Activated naive CD4-positive, alpha-beta T cell (primary cell): ENCODE results near the gene PCSK6.
"Not testable (repeated sequence)": the region's sequence is repeated elsewhere in the genome, so short reads cannot be mapped to it uniquely, and the experiment has no call there.

Experiments
- DNase-seq, 4 experiments: peaks; one replicate each; lab custom pipeline; 2025; lab: John Stamatoyannopoulos, UW

Gene PCSK6

GRCh38 chr15:101376615-101377395 lies 112.7 kb downstream of the PCSK6 start:
- no peak for DNase-seq

GRCh38 chr15:101375006-101375405 lies 114.5 kb downstream of the PCSK6 start:
- not testable (repeated sequence) for DNase-seq

GRCh38 chr15:101374326-101374725 lies 115.2 kb downstream of the PCSK6 start:
- DNase-seq = no peak

- no peak for DNase-seq
Measured at GRCh38 chr15:101373577-101373976, 115.9 kb downstream of the PCSK6 start.

GRCh38 chr15:101372960-101373525 lies 116.5 kb downstream of the PCSK6 start:
- DNase-seq = no peak

- no peak for DNase-seq
Measured at GRCh38 chr15:101372149-101372577, 117.3 kb downstream of the PCSK6 start.

- no peak for DNase-seq
Measured at GRCh38 chr15:101371519-101371918, 118.0 kb downstream of the PCSK6 start.

- no peak for DNase-seq
Measured at GRCh38 chr15:101371081-101371480, 118.4 kb downstream of the PCSK6 start.

GRCh38 chr15:101370330-101371024 lies 119.0 kb downstream of the PCSK6 start:
- DNase-seq = no peak

- DNase-seq = no peak
Measured at GRCh38 chr15:101369676-101370075, 119.8 kb downstream of the PCSK6 start.

- no peak for DNase-seq
Measured at GRCh38 chr15:101368861-101369642, 120.5 kb downstream of the PCSK6 start.

- no peak for DNase-seq
Measured at GRCh38 chr15:101368086-101368780, 121.3 kb downstream of the PCSK6 start.

- no peak for DNase-seq
Measured at GRCh38 chr15:101366853-101367252, 122.7 kb downstream of the PCSK6 start.

- DNase-seq = no peak
Measured at GRCh38 chr15:101362986-101363566, 126.4 kb downstream of the PCSK6 start.

GRCh38 chr15:101362359-101362758 lies 127.1 kb downstream of the PCSK6 start:
- no peak for DNase-seq

- DNase-seq = no peak
Measured at GRCh38 chr15:101361418-101361817, 128.1 kb downstream of the PCSK6 start.

- no peak for DNase-seq
Measured at GRCh38 chr15:101359365-101359947, 130.1 kb downstream of the PCSK6 start.

GRCh38 chr15:101358895-101359294 lies 130.6 kb downstream of the PCSK6 start:
- DNase-seq = no peak

- no peak for DNase-seq
Measured at GRCh38 chr15:101357885-101358284, 131.6 kb downstream of the PCSK6 start.

- DNase-seq = no peak
Measured at GRCh38 chr15:101357333-101357732, 132.2 kb downstream of the PCSK6 start.
